Stimulated activated CD8-positive, alpha-beta memory T cell treated with anti-CD3 and anti-CD28 coated beads, Interleukin-7, amount 100 ng/mL, for 1 hour (primary cell): ENCODE data around the gene IGF1R.

Source experiments
- DNase-seq, 2 donors: peaks; one replicate each; pipeline ENCODE4 v3.0.0-alpha.2; 2020; ENCODE audit warnings: low read depth in 2 of 2

The IGF1R gene

DNA sequence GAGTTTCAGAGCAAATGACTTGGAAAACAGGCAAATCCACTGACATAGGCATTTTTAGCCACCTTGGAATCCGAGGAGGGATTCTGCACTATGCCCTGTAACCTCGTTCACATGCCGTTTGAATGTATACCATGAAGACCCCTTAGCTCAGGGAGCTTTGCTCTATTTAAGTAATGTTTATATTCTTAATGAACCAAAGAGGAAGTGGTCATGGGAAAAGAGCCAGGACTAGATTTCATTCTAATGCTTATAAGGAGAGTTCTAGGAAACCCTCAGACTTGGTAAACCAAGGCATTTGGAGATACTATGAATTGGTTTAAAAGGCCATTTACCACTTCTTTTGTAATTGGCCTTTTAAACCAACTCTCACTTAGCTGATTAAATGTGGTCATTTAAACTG lies 178.9 kb downstream of the IGF1R start:
- DNase-seq: no peak

GRCh38 chr15:98830034-98830634 lies 181.8 kb downstream of the IGF1R start:
- no peak for DNase-seq

DNA sequence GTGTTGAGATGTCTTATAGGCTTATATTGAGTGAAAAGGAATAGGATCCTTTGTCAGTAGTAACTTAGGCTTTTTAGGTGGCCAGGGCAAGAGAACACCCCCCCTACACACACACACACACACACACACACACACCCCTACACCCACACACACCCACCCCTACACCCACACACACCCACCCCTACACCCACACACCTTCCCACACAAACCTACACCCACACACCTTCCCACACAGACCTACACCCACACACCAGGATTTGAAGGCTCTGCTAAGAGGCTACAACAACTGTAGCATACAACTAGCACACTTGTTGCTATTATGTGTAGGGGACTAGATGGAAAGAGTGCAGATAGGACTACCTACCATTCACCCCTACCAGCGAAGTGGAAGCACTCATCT lies 186.6 kb downstream of the IGF1R start:
- DNase-seq: no peak

GRCh38 chr15:98835876-98836275 lies 187.5 kb downstream of the IGF1R start:
- no peak for DNase-seq

DNA sequence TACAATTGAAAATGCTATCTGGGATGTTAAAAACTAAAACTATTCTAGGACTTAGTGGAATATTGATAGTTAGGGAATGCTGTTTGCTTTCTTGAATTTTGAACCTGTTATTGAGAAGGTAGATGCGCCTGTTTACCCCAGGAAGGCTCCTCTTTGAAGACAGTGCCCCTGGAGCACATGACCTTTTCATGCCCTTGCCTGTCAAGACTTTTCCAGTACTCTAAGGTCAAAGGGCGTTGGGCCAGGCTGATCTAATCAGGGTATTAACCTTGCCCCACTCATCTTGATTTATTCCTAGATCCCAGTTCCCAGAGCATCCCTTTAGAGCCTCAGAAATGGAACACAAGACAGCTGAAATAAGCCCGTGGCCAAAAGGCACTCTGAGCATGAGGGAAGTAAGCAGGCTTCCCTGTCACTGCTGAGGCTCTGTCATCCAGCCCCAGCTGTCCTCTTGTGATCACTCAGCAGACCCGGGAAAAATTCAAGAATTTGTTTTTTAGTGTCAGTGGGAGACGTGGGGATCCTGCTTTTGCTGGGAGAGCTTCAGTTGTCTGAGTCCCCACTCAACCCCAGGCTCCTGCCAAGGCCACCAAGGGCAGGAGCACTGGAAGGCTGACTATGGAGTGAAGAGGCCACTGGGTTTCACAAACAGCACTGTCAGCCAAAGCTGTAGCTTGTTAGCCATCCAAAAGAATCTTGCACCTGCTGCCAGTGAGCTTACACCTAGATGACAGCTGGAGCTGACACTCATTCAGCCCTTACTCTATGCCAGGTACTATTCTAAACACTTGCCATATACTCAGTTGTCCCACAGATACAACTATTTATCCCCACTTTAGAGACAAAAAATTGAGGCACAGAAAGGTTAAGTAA lies 190.3 kb downstream of the IGF1R start:
- DNase-seq: no peak

GRCh38 chr15:98840053-98840452 lies 191.7 kb downstream of the IGF1R start:
- DNase-seq: no peak

DNA sequence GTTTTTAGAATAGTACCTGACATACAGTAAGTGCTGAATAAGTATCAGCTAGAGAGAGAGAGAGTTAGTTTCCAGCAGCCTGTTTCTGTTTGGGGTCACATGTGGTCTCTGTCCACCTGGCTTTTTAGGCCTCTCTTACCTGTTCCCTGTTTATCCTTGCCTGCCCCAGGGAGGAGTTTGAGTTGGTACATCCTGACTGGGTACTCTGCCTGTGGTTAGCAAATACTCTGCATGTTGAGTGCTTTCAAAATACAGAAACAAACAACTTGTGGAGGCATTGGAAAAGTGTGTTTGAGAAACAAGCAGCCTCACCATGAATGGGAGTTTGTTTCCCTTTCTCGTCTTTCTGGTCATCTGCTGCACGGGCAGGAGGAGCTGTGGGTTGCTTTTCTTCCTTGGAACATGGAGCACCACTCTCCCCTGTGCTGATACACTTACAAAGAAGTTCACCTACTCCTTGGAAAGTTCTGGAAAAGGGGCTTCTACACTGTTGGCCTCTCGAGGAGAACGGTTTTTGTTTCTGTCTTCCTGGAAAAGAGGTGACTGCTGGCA lies 193.2 kb downstream of the IGF1R start:
- DNase-seq: no peak

DNA sequence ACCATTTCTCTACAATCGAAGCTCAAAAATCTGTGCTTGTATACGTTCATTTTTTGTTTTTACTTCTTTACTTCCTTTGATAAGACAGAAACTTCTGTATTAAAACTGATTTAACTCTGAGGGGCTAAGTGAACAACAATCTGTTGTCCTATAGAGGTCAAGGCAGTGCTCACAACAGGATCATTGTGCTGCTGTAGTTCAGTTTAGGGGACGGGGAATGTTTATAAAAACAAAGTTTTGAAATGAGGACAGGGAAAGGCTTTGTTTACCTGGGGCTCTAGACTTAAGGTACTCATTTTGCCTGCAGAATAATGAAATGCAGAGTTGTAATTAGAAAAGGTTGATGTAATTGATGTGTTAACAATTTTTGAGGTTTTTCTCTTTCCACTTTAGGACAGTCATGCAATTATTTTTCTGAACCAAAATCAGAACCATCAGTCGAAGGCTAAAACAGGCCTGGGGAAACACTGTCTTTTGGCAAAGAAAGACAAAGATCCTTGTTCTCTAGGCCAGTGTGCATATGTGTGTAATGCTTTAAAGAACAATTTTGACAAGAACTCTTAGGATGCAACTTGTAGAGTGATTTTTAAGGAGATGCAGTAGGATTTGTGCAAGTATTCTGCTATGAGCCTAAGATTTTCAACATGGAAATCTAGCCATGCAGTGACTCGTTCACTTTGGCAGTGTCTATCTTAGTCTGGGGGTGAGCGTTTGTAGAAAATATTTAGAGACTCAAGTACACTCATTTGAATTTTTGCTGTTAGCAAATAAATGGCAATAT lies 194.0 kb downstream of the IGF1R start:
- no peak for DNase-seq

DNA sequence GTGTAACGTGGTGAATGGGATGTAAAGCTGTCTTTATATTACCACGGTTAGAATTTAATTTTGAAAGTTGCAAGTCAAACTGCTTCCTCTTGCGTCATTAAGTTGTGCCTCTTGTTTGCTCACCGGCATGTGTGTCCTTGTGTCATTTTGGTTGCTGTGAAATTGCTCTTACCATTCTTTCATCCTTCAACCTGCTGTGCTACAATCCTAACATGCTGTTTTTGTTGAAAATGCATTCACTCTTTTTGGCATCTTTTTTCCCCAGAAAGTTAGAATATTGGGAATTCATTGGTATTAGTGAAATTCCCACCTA lies 194.6 kb downstream of the IGF1R start:
- no peak for DNase-seq

- DNase-seq: no peak
These were observed 195.5 kb downstream of the IGF1R start for GRCh38 chr15:98843844-98844243.

GRCh38 chr15:98844261-98844660 lies 195.9 kb downstream of the IGF1R start:
- DNase-seq: no peak

DNA sequence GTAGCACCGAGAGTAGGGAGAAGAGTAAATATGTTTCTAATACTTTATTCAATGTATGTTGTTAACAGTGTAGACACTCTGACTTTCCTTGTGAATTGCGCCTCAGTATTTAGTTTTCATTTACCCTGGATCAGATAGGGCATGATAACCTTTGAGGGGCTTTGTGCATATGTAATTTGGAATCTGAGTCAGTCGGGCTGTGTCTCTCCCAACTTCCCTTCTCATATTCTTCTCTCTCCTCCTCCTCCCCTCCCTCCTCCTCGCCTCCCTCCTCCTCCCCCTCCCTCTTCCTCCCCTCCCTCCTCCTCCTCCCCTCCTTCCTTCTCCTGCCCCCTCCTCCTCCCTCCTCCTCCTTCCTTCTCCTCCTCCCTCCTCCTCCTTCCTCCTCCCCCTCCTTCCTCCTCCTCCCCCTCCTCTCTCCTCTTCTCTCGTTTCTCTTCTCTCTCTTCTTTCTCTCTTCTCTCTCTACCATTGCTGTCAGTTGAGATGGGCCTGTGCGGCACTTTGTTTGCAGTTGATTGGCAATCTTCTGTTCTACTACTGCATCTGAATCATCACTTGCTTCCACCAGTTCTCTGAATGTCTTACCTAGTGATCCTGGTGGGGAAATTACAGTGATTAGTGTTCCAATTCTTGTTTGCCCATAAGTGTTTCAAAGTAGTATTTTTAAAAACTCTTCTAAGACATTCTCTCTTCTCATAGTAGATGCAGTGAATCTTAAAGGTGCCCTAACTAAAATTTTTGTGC lies 197.0 kb downstream of the IGF1R start:
- no peak for DNase-seq

DNA sequence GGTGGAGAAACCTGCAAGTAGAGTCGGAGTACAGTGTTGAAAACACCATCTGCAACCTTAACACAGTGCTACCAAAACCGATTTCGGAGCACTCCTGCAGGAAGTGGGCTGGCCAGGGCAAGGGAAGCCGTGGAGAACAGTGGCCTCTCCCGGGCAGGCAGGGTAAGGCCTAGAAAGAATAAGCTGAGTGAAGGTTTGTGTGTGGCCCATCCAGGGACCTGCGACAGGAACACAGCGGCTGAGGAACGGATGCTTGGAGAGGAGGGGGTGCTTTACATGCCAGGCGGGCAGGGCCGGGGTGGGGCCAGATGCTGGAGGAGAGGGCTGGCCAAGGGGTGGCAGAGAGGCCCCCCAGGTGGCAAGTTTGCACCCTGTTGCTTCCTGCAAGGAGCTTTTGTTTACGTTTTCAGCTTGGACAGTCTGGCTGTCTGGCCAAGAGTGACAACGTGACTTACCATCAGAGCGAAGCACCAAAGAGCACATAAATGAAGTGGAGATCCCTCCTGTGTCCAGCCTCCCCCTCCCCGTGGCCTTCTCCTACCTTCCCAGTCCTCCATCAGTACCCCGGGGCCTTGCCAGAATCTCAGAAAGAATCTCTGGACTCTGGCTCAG lies 202.7 kb downstream of the IGF1R start:
- peak in 1 of 2 donors; percentile 21 for DNase-seq

DNA sequence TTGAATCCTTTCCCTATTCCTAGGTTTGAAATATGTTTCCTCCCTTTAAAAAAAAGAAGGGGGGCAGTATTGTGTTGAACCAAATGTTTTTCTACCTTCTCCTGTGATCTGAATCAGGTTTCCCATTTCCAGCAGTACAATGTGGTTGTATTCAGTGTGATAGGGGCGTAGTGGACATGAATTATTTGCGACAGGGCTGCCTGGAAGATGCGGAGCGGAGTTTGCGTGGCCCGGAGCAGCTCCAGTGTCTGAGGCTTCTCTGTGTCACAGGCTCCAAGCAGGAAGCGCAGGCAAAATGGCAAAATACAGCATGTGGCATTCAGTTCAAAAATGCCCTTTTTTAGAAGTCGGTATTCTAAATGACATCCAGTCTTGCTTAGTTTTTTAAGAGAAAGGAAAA lies 204.8 kb downstream of the IGF1R start:
- peak; percentile 23 to 37 for DNase-seq

DNA sequence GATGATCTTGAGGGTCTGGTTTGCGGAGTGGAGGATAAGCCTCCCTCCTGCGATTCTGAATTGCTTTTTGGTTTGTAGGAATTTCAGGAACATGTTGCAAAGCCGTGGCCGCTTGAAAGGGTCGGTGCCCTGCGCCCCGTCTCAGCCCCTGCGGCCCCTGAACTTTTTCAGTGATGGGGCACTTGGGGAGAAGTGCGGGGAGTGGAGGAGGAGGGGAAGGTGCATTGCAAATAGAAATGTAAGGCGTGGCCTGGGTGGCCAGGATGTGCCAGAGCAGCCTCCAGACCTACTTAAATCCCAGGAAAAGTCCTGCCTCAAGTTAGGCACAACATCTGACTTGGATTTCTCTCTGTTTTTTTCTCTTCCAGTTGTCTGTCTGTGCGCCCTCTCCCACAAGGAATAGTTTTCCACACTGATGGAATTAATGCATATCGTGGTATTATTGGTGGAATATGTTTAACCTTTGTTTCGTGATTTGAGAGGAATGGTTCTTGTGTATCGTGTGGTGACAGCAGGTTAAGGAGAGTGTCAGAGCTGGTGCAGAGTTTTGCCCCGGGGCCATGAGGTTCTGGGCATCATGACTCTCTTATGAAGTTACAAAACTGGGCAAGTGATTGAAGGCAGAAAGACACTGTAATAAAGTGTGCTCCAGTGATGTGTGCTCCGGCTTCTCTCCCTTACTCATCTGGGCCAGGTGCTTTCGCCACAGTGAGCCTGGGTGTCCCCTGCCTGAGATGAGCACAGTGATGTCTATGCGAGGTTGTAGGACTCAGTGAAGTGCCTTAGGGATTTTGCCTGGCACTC lies 205.5 kb downstream of the IGF1R start:
- DNase-seq: no peak

- DNase-seq: no peak
These were observed 206.2 kb downstream of the IGF1R start for GRCh38 chr15:98854496-98854895.

- DNase-seq: no peak
These were observed 206.9 kb downstream of the IGF1R start for GRCh38 chr15:98855067-98855814.

DNA sequence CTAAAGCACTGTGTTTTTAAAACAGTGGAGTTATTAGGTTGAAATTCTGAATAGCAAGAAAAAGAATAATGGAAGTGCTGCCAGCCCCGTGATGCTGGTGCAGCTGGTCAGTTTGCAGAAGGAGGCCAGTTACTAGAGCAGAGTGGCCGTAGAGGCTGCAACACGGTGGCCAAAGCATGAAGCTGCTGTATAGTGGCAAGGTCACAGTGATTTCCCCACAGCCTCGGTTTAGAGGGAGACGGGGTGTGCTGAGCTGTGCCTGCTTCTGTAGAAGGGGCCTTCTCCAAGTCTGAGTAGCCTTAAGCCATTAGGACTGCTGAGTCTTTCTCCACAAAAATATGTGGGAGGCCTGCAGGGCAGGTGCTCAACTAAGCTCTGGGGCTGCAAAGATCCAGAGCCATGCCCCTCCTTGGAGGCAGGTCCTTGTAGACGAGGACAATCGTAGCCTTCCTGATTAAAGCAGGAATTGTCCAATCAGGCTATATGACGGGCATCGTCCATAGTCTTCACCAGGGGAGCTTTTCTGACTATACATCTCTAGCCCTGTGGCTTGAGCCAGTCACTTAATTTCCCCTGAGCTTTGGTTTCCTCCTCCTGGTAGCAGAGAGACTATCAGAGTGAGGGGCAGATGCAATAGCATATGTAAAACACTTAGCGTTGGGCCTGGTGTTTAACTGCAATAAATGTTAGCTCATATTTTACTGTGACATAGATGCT lies 207.6 kb downstream of the IGF1R start:
- no peak for DNase-seq

- DNase-seq: no peak
These were observed 208.2 kb downstream of the IGF1R start for GRCh38 chr15:98856532-98856907.
